Pons (tissue), 1 donor: ENCODE results near the gene GNMT.
"Not testable (repeated sequence)": the region's sequence is repeated elsewhere in the genome, so short reads cannot be mapped to it uniquely, and the experiment has no call there.

Experiments used
- DNase-seq: peaks from one replicate; pipeline ENCODE4 v3.0.0-alpha.2; 2016; ENCODE audit warnings: low spot score

The GNMT gene

DNA sequence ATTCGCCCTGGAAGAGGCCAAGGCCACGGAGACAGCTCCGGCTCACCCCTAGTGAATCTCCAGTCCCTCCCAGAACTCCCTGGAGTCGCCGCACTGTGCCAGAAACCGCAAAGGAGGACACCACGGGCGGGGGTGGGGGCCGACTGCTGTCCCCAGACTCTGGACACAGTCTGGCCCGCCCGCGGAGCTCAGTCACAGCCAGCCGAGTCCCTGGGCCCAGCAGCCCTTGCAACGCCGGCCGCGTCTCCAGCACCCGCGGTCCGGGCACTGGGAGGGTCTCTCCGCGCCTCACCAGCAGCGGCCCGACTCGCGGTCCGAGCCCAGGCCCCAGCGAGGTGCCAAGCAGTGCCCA, 17.9 kb downstream of the GNMT start:
- no peak for DNase-seq

- peak; percentile 73 for DNase-seq
Measured at GRCh38 chr6:42978839-42979522, 18.4 kb downstream of the GNMT start, which contains the start of gene PEX6. TSS of gene PEX6 (minus strand) at chr6:42979181. CDS start at chr6:42979150, 31 bp downstream.

DNA sequence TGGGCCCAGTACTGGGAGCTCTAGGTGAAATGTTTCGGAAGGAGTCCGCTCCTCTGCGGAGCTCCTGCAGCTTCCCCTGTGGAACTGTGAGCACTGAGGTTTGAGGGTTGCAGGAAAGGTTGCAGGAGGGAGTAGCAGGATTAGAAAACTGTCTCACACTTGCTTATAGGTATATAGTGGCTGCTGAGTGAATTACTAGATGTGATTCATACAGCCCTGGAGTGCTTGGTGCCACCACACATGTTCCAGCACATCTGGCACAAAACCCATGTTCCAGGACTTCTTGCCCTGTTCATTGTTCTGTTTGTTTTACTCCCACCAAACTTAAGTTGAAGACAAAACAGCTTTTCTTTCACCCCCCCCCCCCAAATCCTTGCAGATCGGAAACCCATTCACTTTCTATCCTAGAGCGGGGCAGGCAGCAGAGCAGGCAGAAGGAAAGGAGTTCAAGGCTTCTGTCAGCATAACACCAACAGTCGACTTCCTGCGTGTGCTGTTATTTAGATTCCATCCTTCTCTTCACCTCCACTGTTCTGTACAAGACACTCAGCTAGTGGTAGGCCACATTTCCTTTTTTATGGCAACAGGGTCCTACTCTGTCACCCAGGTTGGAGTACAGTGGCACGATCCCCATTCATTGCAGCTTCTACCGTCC, 19.1 kb downstream of the GNMT start:
- no peak for DNase-seq

DNA sequence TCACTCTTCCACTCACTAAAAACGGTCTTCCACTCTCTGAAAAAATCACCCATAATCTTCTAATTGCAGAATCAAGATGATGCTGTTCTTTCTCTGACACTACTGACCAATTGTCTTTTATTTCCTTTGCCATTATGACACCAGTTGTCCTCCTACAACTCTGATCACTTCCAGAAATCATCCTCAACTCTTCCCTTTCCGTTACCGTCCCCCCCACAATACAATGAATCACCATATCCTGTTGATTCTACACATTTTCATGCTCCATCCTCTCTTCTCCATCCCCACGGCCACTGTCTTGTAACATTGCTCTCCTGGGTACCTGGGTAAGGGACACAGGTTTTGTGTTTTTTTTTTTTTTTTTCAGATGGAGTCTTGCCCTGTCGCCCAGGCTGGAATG, 21.3 kb downstream of the GNMT start:
- DNase-seq, result no peak

- peak; percentile 100 for DNase-seq
Measured at GRCh38 chr6:42984001-42984923, 23.7 kb downstream of the GNMT start, which contains the start of gene PPP2R5D. TSS of gene PPP2R5D (plus strand) at chr6:42984570. CDS start at chr6:42984678, 108 bp downstream.

DNA sequence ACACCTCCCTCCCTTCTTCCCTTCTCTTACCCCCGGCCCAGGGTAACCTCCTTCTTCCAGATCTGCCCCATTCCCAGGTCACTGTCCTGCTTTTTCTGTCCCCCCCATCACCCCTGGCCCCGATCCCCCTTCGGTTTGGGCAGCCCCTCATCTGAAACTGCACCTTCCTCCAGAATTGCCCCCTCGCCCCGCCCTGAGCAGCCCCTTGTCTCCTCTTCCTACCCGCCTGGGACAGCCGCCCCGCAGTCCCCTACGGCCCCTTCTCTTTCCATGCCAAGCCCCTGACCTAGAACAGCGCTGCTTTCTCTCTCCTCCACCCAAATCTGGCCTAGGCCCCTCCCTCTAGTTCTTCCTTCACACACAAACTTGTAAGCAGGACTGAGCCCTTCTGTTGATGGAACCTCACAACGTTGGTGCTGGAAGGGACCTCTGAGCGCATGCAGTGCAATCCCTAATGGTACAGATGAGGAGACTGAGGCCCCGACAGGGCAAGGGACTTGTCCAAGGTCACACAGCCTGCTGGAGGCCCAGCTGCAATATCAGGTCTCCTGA, 24.4 kb downstream of the GNMT start:
- no peak for DNase-seq

GRCh38 chr6:42987533-42988451, 27.2 kb downstream of the GNMT start:
- no peak for DNase-seq

DNA sequence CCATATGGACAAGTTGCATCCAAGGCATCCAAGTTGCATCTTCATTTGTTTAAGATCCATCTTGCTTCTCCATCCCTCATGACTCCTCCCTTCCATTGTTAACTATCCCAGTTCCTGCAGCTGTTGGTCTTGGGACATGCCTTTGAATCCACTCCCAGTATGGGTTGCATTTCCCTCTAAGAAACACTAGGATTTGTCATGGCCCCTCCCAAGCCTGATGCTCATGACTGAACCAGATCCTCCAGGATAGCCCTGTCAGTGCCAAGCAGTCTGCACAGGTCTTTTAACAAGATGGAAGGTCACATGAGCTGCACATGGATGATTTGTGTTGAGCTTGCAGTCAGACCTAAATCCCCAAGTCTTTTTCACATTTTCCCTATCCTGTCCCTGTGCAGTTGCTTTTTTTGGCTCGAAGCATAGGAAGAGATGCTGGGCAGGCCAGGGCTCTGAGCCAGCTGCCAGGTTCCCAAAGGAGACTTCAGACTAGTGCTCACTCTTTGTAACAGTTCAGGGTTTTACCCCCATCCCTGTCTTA, 28.0 kb downstream of the GNMT start:
- DNase-seq, result no peak

DNA sequence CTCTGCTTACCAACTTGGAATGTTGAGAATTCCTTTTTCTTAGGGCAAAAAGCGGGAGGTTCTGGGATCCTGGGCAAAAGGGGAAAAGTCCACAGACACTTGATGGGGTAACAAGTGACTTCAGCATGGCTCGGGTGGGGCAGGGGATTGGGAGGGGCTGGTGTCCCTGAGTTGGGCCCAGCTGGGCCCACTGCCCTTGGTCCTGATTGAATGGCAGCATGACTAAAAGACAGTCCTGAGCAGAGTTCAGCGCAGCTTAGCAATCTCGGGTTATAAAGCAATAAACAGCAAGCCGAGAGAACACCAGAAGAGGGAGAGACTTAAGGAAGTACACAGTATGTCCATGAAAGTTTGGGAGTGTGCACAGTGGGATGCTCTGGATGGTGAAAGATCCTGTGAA, 29.4 kb downstream of the GNMT start:
- DNase-seq, result no peak

DNA sequence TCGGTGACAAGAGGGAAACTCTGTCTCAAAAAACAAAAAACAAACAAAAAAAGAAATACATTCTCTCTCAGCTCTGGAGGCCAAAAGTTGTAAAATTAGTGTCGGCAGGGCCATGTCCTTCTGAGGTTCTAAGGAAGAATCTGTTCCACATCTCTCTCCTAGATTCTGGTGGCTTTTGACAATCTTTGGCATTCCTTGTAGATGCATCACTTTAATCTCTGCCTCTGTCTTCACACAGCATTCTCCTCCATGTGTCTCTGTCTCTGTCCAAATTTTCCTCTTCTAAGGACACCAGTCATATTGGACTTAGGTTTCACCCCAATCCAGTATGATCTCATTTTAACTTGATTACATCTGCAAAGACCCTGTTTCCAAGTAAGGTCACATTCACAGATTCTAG, 32.9 kb downstream of the GNMT start:
- no peak for DNase-seq

- no peak for DNase-seq
Measured at GRCh38 chr6:42996513-42996912, 36.0 kb downstream of the GNMT start.

GRCh38 chr6:42998205-42998604, 37.7 kb downstream of the GNMT start:
- not testable (repeated sequence) for DNase-seq

GRCh38 chr6:43001843-43002242, 41.3 kb downstream of the GNMT start:
- no peak for DNase-seq

DNA sequence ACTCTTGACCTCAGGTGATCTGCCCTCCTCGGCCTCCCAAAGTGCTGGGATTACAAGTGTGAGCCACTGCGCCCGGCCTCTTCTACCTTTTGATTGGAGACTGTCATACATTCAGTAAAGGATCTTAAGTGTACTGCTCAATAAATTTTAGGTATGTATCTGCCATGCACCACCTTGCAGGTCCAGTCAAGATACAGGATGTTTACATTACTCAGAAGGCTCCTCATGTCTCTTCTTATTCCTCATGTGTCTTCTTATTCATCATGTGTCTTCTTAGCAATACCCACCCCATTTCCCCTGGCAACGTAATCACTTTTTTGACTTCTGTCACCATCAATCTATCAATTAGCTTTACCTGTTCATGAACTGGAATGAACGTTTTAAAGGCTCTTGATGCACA, 45.3 kb downstream of the GNMT start:
- DNase-seq, result no peak

DNA sequence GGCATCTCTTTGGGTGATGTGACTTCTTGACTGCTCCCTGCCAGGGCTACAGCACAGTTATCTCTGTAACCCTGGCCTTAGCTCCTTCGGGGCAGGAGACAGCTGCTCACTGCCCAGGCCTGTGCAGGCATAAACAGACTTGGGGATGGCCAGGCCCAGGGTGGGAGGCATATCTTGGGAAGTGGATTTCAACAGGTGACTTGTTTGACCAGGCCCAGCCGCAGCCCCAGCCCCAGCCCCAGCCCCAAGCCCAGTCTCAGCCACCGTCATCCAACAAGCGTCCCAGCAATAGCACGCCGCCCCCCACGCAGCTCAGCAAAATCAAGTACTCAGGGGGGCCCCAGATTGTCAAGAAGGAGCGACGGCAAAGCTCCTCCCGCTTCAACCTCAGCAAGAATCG, 45.7 kb downstream of the GNMT start:
- no peak for DNase-seq

DNA sequence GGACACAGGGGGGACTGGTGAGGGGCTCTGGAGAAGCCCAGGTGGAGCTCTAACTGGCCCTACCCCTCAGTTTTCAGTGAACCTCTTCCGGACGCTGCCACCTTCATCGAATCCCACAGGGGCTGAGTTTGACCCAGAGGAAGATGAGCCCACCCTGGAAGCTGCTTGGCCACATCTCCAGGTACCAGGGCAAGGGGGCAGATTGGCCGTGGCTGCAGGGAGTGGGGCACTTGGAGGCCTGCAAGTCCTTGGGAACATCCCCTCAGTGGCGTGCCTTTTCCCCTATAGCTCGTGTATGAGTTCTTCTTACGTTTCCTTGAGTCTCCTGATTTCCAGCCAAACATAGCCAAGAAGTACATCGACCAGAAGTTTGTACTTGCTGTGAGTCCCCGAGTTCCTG, 46.6 kb downstream of the GNMT start:
- no peak for DNase-seq

GRCh38 chr6:43009124-43009523, 48.6 kb downstream of the GNMT start:
- no peak for DNase-seq

- no peak for DNase-seq
Measured at GRCh38 chr6:43011207-43011606, 50.7 kb downstream of the GNMT start.

DNA sequence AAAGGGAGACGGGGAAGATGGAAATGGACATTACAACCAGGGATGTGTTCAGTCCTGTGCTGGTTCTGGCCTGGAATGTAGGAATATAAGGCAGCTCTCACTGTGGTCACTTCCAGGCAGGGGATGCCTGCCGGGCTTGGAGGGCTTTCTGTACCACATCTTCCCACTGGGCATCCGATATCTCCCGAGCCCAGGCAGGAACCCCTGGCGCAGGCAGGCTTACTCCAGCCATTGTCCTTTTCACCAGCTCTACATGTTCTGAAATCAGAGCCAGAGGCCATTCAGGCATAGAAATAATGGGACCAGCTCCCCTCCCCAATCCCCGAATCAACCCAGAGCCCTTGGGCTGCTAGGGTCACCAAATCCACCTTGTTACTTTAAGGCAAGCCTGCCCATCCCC, 51.8 kb downstream of the GNMT start:
- no peak for DNase-seq

DNA sequence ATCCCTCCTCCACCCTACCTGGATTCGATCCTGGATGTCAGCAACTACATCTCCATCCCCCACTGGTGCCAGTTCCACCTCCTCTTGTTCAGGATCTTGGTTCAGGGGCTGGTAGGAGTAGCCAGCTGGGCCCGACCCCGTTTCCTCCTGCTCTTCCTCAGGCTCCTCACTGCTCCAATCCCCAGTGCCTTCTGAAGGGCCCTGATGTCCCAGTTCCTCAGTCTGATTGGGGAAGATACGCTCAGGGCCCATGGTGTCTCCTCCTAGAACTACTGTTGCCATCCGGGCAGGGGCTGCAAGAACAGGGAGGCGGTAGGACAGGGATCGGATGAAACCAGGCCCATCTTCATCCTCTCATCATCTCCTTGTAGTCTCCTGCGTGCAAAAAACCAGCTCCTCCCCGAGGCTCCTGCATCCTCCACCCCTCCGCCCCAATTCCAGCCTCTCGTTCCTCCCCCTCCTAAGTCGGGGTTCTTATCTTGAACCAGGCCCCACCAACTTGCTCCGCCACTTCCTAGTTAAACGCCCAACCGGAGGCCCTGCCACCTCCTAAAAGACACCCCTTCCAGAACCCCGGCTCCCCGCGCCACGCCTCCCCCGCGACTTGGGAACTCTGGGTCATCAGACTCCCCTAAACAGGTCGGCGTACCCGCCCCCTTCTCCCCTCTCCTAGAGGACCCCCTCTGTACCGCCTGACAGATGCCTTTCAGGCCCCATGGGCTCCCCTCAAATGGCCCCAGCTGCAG, 52.7 kb downstream of the GNMT start:
- DNase-seq, result no peak
